Heart left ventricle (tissue), 13 donors: ENCODE measurements around the gene DYNC1H1.

Experiments
- CTCF ChIP-seq, 12 donors: fragments of 200-600 bp; sonication (generic) in 4 of 12; IDR thresholded peaks; one replicate each; pipeline versions ENCODE4 v1.5.0 to v1.8.0; 2018 to 2022; ENCODE audit warnings: antibody characterized with exemption in 12 of 12, mild to moderate bottlenecking in 5 of 12
- POLR2A ChIP-seq, 2 donors: fragments of 450-650 bp; IDR thresholded peaks; one replicate each; pipeline ENCODE4 v1.6.1; 2017; ENCODE audit warnings: antibody characterized with exemption in 2 of 2, mild to moderate bottlenecking in 2 of 2, moderate library complexity in 2 of 2
- donor health status: ischemic (EF 13 %, LVEDD 7.1; RV severe dilation, severe dysfunction).
- donor health status: DM: no; HTN: yes; CAD: no.
- donor health status: DM: no; HTN: no; CAD: no.
- donor health status: ischemic (EF 25% LVEDD 6.9; RV normal size, moderate dysfunction).
- donor health status: ischemic (EF 25% LVEDD 5.7; RV mildly dilated, moderate dysfunction).
- donor health status: ischemic (EF 35%, LVEDD 5.7; RV mildly dilated, moderate dysfunction).
- donor health status: nonischemic (EF 11% LVEDD 7.7; RV severe dilation, severe dysfunction).
- donor health status: DM: yes; HTN: yes; CAD: no.
- donor health status: PGD.
- donor health status: ischemic (EF 29% LVEDD 5.4; RV normal size, mild dysfunction).
- donor health status: nonischemic (EF 23%, LVEDD 6.1; RV moderate dilation, normal function).

GRCh38 chr14:101956179-101956885 is 8.0 kb upstream of the DYNC1H1 start:
- TF ChIP-seq CTCF (IDR thresholded peaks at IDR 0.05) (no peak), POLR2A (IDR thresholded peaks at IDR 0.05) (no peak)
